ACC112 (cell line): ENCODE measurements around the gene WASF2.
"Not testable (repeated sequence)": the region's sequence is repeated elsewhere in the genome, so short reads cannot be mapped to it uniquely, and the experiment has no call there.

Source experiments
- H2AFZ ChIP-seq: fragments of 200-600 bp; sonication (generic); one replicate; pipeline ENCODE4 v1.6.0; 2017; ENCODE audit warnings: antibody characterized with exemption, low read length; ENCODE audit not compliant: unreplicated experiment
- H3K27ac ChIP-seq: fragments of 200-600 bp; sonication (generic); 2 replicates; pipeline ENCODE4 v1.5.1; 2014; ENCODE audit warnings: low read depth, mild to moderate bottlenecking, antibody characterized with exemption, low read length, moderate library complexity
- H3K27me3 ChIP-seq: fragments of 200-600 bp; sonication (generic); 2 replicates; pipeline ENCODE4 v1.6.1; 2014; ENCODE audit warnings: mild to moderate bottlenecking, antibody characterized with exemption, low read length, moderate library complexity, mixed read lengths; ENCODE audit not compliant: insufficient read depth
- H3K36me3 ChIP-seq: fragments of 200-600 bp; sonication (generic); 2 replicates; pipeline ENCODE4 v1.6.1; 2016; ENCODE audit warnings: mild to moderate bottlenecking, antibody characterized with exemption, low read length, moderate library complexity, mixed read lengths; ENCODE audit not compliant: insufficient read depth
- H3K4me1 ChIP-seq: fragments of 200-600 bp; sonication (generic); one replicate; pipeline ENCODE4 v1.6.1; 2016; ENCODE audit warnings: low read length, mixed read lengths; ENCODE audit not compliant: insufficient read depth, unreplicated experiment, control insufficient read depth
- H3K4me3 ChIP-seq: fragments of 200-600 bp; sonication (generic); 2 replicates; pipeline ENCODE4 v1.5.1; 2014; ENCODE audit warnings: mild to moderate bottlenecking, low read depth, low read length
- H3K79me2 ChIP-seq: fragments of 200-600 bp; sonication (generic); one replicate; pipeline ENCODE4 v1.6.0; 2016; ENCODE audit warnings: low read length; ENCODE audit not compliant: control insufficient read depth, unreplicated experiment, insufficient read depth

Gene WASF2

DNA sequence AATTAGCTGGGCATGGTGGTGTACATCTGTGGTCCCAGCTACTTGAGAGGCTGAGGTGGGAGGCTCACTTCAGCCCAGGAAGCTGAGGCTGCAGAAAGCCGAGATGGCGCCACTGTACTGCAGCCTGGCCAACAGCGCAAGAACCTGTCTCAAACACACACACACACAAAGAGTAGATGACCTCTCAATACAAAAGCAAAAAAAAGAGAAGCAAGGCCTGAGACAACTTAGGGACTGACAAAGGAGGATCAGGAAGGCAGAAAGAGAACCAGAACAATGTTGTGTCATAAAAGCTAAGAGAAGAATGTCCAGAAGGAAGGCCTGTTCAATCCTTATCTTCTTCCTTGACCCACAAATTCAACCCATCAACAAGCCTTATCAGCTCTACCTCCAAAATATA, 18.5 kb downstream of the WASF2 start:
- Histone ChIP-seq H3K27ac (no peak overlapping the region), H2AFZ (no peak overlapping the region), H3K27me3 (no peaks in the 10 kb centered on the region), H3K4me1 (peaks cover 6% of the 10 kb centered on the region), H3K36me3 (no peaks in the 10 kb centered on the region), H3K4me3 (no peak overlapping the region), H3K79me2 (peaks cover 85% of the 10 kb centered on the region)

DNA sequence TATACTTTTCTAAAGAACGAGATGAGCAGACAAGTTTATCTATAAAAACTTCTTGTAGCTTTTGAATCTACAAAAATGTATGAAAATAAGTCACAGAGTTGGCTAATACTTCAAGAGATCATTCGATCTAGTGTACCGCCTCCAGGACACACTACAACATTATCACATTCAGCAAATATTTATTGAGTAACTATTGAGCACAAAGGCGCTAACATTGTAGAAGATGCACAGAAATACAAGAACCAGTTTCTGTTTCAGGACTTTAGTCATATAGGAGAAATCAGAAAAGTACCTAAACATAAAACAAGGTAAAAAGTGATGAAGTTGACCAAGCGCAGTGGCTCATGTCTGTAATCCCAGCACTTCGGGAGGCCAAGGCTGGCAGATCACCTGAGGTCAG, 20.6 kb downstream of the WASF2 start:
- peaks cover 4% of the 10 kb centered on the region; the same call in 1 of the 2 replicates for H3K36me3 ChIP-seq
- H2AFZ ChIP-seq: no peak overlapping the region
- H3K79me2 ChIP-seq: peaks cover 84% of the 10 kb centered on the region
- no peak overlapping the region for H3K27ac ChIP-seq
- H3K4me3 ChIP-seq: no peak overlapping the region
- H3K27me3 ChIP-seq: no peaks in the 10 kb centered on the region
- no peaks in the 10 kb centered on the region for H3K4me1 ChIP-seq

DNA sequence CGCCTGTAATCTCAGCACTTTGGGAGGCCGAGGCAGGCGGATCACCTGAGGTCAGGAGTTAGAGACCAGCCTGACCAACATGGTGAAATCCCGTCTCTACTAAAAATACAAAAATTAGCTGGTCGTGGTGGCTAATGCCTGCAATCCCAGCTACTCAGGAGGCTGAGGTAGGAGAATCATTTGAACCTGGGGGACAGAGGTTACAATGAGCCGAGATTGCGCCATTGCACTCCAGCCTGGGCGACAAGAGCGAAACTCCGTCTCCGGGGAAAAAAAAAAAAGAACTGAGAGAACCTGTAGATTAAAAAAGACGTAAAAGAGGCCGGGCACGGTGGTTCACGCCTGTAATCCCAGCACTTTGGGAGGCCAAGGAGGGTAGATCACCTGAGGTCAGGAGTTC, 21.6 kb downstream of the WASF2 start:
- peaks cover 80% of the 10 kb centered on the region for H3K79me2 ChIP-seq
- H3K4me1 ChIP-seq, H3K36me3 ChIP-seq: not testable (repeated sequence)

DNA sequence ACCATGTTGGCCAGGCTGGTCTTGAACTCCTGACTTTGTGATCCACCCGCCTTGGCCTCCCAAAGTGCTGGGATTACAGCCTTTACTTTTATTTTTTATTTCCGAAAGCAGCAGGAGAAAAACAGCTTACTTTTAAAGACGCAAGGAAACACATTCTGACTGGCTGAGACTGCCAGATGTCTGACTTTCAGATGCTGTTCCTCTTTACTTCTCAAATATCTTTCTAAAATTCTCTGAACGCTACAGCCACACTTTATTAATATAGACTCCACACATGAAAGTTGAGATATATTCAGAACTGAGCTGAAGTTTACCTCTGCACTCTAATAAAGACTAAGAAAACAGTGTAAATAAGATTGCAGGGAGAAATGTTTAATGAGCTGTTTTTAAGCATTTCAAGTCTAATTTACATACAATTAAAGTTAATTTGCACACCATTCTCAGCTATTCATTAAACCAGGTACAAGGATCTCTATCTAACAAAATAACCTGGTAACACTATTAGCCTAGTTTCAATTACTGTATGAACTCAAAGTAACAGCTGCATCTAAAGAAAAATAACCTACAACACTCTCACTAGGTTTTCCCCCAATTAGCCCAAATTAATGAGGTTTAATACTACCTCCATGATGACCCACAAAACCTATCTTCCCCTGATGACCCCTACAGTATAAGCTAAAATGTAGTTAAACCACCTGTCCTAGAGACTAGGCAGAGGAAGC, 24.9 kb downstream of the WASF2 start:
- Histone ChIP-seq H3K4me3 (no peak overlapping the region), H3K79me2 (peaks cover 80% of the 10 kb centered on the region), H3K36me3 (peaks cover 4% of the 10 kb centered on the region; the same call in 1 of the 2 replicates), H3K4me1 (peaks cover 6% of the 10 kb centered on the region), H2AFZ (no peak overlapping the region), H3K27ac (no peak overlapping the region), H3K27me3 (no peaks in the 10 kb centered on the region)

More for the DNA sequence above, 21.6 kb downstream of the WASF2 start:
- H3K27me3 ChIP-seq, H3K27ac ChIP-seq, H2AFZ ChIP-seq, H3K4me3 ChIP-seq: not testable (repeated sequence)

DNA sequence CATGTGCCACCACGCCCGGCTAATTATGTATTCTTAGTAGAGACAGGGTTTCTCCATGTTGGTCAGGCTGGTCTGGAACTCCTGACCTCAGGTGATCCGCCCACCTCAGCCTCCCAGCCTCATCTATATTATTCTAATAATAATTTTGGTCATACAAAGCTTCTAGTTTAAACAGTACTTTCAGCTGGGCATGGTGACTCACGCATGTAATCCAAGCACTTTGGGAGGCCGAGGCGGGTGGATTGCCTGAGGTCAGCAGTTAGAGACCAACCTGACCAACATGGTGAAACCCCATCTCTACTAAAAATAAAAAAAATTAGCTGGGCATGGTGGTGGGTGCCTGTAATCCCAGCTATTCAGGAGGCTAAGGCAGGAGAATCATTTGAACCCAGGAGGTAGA, 26.1 kb downstream of the WASF2 start:
- H3K27ac ChIP-seq, H3K36me3 ChIP-seq: not testable (repeated sequence)
- H3K79me2 ChIP-seq: peaks cover 79% of the 10 kb centered on the region

DNA sequence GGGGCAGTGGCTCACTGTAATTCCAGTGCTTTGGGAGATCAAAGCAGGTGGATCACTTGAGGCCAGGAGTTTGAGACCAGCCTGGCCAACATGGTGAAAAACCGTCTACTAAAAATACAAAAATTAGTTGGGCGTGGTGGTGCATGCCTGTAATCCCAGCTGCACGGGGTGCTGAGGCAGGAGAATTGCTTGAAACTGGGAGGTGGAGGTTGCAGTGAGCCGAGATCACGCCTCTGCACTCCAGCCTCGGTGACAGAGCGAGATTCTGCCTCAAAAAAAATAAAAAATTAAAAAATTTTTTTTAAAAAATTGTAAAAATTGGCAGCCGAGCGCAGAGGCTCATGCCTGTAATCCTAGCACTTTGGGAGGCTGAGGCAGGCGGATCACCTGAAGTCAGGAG, 31.4 kb downstream of the WASF2 start:
- not testable (repeated sequence) for H3K27me3 ChIP-seq, H3K4me3 ChIP-seq, H3K27ac ChIP-seq, H2AFZ ChIP-seq, H3K4me1 ChIP-seq, H3K36me3 ChIP-seq
- peaks cover 70% of the 10 kb centered on the region for H3K79me2 ChIP-seq

More for the DNA sequence above, 26.1 kb downstream of the WASF2 start:
- H3K27me3 ChIP-seq, H2AFZ ChIP-seq, H3K4me3 ChIP-seq, H3K4me1 ChIP-seq: not testable (repeated sequence)

DNA sequence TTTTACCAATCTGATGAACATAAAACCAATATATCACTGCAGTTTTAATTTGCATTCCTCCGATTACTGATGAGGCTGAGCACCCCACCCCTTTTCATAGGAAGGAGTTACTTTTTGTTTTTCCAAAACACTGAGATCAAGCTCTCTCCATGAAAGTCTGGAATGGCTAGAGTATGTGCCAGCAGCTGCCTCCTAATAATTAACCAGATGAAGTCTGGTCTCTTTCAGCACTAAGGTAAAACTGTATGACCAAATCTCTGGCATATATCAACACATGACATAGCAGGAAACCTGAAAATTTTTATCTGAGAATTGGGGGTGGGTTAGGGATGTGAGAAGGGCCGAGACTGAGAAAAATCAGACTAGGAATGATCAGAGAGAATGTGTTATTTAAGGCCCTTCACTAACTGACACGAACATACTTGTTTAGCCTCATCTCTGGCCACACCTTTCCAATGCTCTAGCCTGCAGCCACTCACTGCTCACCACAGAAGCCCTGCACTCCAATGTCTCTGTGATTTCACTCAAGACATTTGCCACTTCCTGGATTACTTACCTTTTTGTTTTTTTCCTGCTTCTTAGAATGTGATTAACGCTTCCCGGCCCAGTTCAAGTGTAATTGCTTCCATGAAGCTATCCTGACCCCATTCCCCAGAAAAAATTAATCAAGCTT, 34.7 kb downstream of the WASF2 start:
- H3K27me3 ChIP-seq: no peaks in the 10 kb centered on the region
- no peaks in the 10 kb centered on the region for H3K4me1 ChIP-seq
- no peak overlapping the region for H3K27ac ChIP-seq
- H3K79me2 ChIP-seq: peaks cover 57% of the 10 kb centered on the region
- no peak overlapping the region for H3K4me3 ChIP-seq
- 0 out of 2 replicates have a peak, but pooled peaks cover 3% of the 10 kb centered on the region for H3K36me3 ChIP-seq
- H2AFZ ChIP-seq: no peak overlapping the region

DNA sequence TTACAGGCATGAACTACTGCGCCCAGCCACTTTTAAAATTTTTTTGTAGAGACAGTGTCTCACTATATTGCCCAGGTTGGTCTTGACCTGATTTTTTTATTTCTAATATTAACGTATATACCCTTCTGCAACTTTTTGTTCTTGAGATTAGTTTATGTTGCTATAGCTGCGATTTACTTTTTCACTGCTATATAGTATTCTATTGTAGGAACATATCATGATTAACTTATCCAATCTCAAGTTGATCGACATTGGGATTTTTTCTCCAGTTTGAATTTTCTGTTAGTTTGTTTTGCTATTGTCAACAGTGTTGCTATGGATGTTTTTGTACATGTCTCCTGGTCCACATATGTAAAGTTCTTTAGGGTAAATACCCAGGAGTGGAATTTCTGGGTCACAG, 35.4 kb downstream of the WASF2 start:
- H3K4me1 ChIP-seq: no peaks in the 10 kb centered on the region
- H3K79me2 ChIP-seq: peaks cover 53% of the 10 kb centered on the region
- H3K36me3 ChIP-seq: 0 out of 2 replicates have a peak, but pooled peaks cover 3% of the 10 kb centered on the region
- H2AFZ ChIP-seq: no peak overlapping the region
- H3K27ac ChIP-seq: no peak overlapping the region
- no peaks in the 10 kb centered on the region for H3K27me3 ChIP-seq
- H3K4me3 ChIP-seq: no peak overlapping the region

DNA sequence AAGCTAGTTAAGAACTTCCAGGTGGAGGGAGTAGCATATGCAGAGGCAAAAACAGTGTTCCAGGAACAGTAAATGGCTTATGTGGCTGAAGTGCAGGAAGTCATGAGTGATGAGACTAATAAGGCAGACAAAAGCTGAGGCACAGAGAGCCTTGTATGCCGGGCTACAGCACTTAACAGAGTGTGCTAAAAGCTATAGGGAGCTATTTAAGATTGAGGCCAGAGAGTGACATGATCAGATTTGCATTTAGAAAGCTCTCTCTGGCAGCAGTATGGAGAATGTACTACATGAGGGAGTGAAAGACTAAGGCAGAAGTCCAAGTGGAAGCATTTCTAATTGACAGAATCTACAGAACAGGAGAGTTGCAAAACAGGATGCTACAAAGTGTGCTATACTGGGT, 38.6 kb downstream of the WASF2 start:
- Histone ChIP-seq H3K27me3 (no peaks in the 10 kb centered on the region), H3K27ac (no peak overlapping the region), H3K4me1 (no peaks in the 10 kb centered on the region), H3K4me3 (no peak overlapping the region), H3K36me3 (0 out of 2 replicates have a peak, but pooled peaks cover 6% of the 10 kb centered on the region), H2AFZ (no peak overlapping the region), H3K79me2 (peaks cover 69% of the 10 kb centered on the region)

DNA sequence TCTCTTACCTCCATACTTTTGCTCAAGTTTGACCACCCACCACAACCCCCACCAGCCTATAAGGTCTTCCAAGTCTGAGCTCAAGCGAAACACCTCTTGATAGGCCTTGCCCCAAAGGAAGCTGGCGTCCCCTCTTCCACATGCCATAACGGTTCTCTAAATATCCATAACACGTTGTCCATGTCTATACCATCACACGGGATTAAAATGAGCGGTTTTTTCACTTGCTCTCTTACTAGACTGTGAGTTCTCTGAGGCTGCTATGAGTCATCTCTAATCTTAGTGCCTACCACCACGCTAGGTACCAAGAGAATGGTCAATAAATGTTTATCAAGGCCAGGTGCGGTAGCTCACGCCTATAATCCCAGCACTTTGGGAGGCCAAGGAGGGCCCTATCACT, 41.0 kb downstream of the WASF2 start:
- no peak overlapping the region for H3K4me3 ChIP-seq
- H3K27ac ChIP-seq: no peak overlapping the region
- peaks cover 4% of the 10 kb centered on the region for H3K4me1 ChIP-seq
- H3K36me3 ChIP-seq: 0 out of 2 replicates have a peak, but pooled peaks cover 3% of the 10 kb centered on the region
- H3K27me3 ChIP-seq: no peaks in the 10 kb centered on the region
- H2AFZ ChIP-seq: no peak overlapping the region
- peaks cover 64% of the 10 kb centered on the region for H3K79me2 ChIP-seq

DNA sequence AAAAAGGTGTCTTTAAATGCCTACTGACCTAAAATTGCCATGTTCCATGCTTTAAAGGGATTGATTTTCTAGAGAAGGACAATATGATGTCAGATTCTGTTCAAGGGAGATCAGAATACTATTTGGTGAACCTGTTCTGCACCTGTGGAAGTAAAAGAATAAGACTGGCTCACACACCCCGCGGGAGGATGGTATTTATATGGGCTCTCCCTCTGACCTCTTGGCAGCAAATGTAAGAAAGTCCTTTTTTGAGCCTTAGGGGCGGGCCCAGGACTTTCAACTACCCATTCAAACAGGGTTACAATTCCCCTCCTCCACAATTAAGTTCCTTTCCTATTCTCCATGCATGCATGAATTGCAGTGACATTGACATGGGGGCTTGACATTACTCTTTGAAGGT, 42.1 kb downstream of the WASF2 start:
- Histone ChIP-seq H3K4me3 (no peak overlapping the region), H2AFZ (no peak overlapping the region), H3K4me1 (peaks cover 4% of the 10 kb centered on the region), H3K27me3 (no peaks in the 10 kb centered on the region), H3K36me3 (0 out of 2 replicates have a peak, but pooled peaks cover 3% of the 10 kb centered on the region), H3K79me2 (peaks cover 62% of the 10 kb centered on the region), H3K27ac (no peak overlapping the region)
